ENCODE data around the gene PCDHGB7.
"Not testable (repeated sequence)": the region's sequence is repeated elsewhere in the genome, so short reads cannot be mapped to it uniquely, and the experiment has no call there.

Gene PCDHGB7

GRCh38 chr5:141417494-141418172, at the start of gene PCDHGB7:
TSS of gene PCDHGB7 (plus strand) at chr5:141417677. CDS start at chr5:141417860, 183 bp downstream.
- peak; percentile 48 for DNase-seq

GRCh38 chr5:141369994-141370848, 47.3 kb upstream of the PCDHGB7 start, which contains the start of gene PCDHGB3:
TSS of gene PCDHGB3 (plus strand) at chr5:141370242. CDS start at chr5:141370395, 153 bp downstream.
- peak; percentile 33 for DNase-seq

DNA sequence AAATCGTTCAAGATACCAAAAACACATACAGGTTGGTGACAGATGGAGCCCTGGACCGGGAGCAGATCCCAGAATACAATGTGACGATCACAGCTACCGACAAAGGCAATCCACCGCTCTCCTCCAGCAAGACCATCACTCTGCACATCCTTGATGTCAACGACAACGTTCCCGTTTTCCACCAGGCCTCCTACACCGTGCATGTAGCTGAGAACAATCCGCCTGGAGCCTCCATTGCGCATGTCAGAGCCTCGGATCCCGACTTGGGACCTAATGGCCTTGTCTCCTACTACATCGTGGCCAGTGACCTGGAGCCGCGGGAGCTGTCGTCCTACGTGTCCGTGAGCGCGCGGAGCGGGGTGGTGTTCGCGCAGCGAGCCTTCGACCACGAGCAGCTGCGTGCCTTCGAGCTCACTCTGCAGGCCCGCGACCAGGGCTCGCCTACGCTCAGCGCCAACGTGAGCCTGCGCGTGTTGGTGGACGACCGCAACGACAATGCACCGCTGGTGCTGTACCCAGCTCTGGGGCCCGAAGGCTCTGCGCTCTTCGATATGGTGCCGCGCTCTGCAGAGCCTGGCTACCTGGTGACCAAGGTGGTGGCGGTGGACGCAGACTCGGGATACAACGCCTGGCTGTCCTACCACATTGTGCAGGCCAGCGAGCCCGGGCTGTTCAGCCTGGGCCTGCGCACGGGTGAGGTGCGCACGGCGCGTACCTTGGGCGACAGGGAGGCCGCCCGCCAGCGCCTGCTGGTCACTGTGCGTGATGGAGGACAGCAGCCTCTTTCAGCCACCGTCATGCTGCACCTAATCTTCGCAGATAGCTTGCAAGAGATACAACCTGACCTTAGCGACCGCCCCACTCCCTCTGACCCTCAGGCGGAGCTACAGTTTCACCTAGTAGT, 45.7 kb upstream of the PCDHGB7 start:
- no peak for DNase-seq

DNA sequence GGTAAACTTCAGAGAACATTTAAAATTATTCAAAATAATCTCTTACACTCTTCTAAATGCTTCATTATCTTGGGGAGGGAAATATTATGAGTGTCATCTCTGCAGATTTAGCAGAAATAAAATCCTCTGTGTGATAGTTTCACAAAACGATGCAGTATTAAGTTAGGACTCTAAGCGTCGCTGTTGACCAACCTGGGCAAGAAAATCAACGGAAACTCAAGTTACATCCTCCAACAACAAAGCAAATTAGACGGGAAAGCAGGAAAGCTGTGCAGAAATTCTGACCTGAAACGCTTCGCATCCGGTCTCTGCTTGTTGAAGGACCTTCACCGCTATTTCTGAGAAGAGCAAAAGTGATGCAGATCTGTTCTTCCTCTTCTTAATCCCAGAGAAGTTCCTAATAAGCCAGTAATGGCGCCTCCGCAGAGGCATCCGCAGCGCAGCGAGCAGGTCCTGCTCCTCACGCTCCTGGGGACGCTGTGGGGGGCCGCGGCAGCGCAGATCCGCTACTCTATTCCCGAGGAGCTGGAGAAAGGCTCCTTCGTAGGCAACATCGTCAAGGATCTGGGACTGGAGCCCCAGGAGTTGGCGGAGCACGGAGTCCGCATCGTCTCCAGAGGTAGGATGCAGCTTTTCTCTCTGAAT, 43.7 kb upstream of the PCDHGB7 start, which contains the start of gene PCDHGA6:
PCDHGA6 (plus strand) TSS at position 219 of the 645 bp plus-strand sequence; CDS start at position 412, 193 bp downstream.
- no peak for DNase-seq

GRCh38 chr5:141374627-141375026, 42.9 kb upstream of the PCDHGB7 start:
- DNase-seq: no peak

DNA sequence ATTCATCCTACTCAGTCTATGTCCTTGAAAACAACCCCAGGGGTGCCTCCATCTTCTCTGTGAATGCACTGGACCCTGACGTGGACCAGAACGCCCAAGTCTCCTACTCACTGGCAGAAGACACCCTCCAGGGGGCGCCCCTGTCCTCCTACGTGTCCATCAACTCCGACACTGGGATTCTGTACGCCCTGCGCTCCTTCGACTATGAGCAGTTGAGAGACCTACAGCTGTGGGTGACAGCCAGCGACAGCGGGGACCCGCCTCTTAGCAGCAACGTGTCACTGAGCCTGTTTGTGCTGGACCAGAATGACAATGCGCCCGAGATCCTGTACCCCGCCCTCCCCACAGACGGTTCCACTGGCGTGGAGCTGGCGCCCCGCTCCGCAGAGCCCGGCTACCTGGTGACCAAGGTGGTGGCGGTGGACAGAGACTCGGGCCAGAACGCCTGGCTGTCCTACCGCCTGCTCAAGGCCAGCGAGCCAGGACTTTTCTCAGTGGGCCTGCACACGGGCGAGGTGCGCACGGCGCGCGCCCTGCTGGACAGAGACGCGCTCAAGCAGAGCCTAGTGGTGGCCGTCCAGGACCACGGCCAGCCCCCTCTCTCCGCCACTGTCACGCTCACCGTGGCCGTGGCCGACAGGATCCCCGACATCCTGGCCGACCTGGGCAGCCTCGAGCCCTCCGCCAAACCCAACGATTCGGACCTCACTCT, 41.9 kb upstream of the PCDHGB7 start:
- not testable (repeated sequence) for DNase-seq

DNA sequence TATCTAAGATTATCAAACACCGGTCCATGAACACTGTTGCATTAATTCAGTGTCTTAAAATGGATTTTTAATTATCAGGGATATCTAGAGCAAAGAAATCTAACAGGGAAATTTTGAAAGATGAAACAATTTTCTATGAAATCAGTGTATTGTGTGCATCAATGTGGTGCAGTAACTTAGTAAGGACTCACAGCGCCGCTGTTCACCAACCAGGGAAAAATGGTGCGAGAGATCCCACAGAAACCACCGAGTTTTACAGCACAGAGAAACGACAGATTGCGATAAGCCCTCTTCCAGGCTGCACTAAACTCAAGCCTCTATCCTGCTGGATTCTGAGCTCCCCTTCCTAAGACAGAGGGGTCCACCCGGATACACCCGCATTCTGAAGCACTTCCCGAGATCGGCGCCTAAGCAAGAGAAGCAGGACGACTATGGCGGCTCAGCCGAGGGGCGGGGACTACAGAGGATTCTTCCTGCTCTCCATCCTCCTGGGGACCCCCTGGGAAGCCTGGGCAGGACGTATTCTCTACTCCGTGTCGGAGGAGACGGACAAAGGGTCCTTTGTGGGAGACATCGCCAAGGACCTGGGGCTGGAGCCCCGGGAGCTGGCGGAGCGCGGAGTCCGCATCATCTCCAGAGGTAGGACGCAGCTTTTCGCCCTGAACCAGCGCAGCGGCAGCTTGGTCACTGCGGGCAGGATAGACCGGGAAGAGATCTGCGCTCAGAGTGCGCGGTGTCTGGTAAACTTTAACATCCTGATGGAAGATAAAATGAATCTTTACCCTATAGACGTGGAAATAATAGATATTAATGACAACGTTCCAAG, 34.8 kb upstream of the PCDHGB7 start, which contains the start of gene PCDHGA7:
PCDHGA7 (plus strand) TSS at position 274 of the 826 bp plus-strand sequence; CDS start at position 432, 158 bp downstream.
- no peak for DNase-seq

- DNase-seq: no peak
Measured at GRCh38 chr5:141383345-141383744, 34.1 kb upstream of the PCDHGB7 start.

- no peak for DNase-seq
Measured at GRCh38 chr5:141384471-141385267, 32.8 kb upstream of the PCDHGB7 start.

- DNase-seq: not testable (repeated sequence)
Measured at GRCh38 chr5:141387557-141388311, 29.7 kb upstream of the PCDHGB7 start, which contains the start of gene PCDHGB4. TSS of gene PCDHGB4 (plus strand) at chr5:141387698. CDS start at chr5:141387885, 187 bp downstream.

- DNase-seq: no peak
Measured at GRCh38 chr5:141388661-141389060, 28.8 kb upstream of the PCDHGB7 start.

DNA sequence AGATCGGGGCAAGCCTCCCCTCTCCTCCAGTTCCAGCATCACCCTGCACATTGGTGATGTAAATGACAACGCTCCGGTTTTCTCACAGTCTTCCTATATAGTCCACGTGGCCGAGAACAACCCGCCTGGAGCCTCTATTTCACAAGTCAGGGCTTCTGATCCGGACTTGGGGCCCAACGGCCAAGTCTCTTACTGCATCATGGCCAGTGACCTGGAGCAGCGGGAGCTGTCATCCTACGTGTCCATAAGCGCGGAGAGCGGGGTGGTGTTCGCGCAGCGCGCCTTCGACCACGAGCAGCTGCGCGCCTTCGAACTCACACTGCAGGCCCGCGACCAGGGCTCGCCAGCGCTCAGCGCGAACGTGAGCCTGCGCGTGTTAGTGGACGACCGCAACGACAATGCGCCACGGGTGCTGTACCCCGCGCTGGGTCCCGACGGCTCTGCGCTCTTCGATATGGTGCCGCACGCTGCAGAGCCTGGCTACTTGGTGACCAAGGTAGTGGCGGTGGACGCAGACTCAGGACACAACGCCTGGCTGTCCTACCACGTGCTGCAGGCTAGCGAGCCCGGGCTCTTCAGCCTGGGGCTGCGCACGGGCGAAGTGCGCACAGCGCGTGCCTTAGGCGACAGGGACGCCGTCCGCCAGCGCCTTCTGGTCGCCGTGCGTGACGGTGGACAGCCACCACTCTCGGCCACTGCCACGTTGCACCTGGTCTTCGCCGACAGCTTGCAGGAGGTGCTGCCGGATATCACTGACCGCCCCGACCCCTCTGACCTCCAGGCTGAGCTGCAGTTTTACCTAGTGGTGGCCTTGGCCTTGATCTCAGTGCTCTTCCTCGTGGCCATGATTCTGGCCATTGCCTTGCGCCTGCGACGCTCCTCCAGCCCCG, 28.1 kb upstream of the PCDHGB7 start:
- DNase-seq: no peak

DNA sequence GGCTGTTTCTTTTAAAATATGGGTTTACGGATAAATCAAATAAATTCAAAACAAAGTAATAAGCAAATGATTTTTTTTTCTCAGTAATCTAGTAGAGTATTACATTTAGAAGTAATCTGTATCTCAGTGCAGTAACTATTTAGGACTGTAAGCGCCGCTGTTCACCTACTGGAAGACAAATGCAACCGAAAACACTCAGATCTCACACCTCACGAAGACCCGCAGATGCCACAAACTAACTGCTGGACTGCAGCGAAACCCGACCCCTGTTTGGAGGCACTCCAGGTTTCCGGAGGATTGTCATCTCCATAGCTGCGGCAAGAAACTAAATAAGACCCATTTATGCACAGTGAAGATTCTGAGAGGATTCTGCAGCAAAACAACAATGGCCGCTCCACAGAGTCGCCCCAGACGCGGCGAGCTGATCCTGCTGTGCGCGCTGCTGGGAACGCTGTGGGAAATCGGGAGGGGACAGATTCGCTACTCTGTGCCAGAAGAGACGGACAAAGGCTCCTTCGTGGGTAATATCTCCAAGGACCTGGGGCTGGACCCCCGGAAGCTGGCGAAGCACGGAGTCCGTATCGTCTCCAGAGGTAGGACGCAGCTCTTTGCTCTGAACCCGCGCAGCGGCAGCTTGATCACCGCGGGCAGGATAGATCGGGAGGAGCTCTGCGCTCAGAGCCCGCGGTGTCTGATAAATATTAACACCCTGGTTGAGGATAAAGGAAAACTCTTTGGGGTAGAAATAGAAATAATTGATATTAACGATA, 24.9 kb upstream of the PCDHGB7 start, which contains the start of gene PCDHGA8:
PCDHGA8 (plus strand) TSS at position 205 of the 770 bp plus-strand sequence; CDS start at position 386, 181 bp downstream.
- DNase-seq: no peak

- no peak for DNase-seq
Measured at GRCh38 chr5:141393267-141393666, 24.2 kb upstream of the PCDHGB7 start.

GRCh38 chr5:141394401-141395187, 22.9 kb upstream of the PCDHGB7 start:
- not testable (repeated sequence) for DNase-seq

Measured in CD4-positive, alpha-beta T cell treated with Interleukin-15 for 1 hour (primary cell).